ENCODE results near the gene SYT8.
A peak's percentile ranks its signal among the peaks of the same experiment; 100 is the strongest.
"Not testable (repeated sequence)": the region's sequence is repeated elsewhere in the genome, so short reads cannot be mapped to it uniquely, and the experiment has no call there.

Gene SYT8

DNA sequence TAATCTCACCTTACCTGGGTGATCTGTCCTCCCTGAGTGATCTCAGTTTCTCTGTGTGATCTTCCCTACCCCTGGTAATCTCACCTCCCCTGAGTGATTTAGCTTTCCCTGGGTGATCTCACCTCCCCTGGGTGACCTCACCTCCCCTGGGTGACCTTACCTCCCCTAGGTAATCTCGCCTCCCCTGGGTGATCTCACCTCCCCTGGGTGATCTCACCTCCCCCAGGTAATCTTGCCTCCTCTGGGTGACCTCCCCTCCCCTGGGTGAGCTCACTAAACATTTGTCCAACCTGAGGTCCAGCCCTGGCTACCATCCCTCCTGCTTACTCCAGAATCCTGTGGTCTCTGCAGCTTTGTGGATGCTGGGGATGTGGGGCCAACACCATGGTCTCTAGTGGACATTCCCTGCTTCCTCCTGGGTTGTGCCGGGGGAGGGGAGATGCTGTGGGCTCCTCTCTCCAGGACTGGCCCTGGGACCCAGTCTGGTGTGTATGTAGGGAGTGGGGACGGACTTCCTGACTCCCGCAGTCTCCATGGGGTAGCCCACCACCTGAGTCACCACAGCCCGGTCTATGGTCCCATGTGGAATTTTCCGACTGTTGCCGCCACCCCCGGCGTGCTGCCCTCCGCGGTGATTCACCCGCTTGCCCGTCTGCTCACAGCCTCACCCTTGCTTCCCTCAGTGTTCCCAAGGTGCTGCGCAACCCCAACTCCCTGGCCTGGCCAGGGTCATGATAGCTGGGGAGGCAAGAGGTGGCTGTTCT is 28.0 kb downstream of the SYT8 start:
- DNase-seq: no peak

DNA sequence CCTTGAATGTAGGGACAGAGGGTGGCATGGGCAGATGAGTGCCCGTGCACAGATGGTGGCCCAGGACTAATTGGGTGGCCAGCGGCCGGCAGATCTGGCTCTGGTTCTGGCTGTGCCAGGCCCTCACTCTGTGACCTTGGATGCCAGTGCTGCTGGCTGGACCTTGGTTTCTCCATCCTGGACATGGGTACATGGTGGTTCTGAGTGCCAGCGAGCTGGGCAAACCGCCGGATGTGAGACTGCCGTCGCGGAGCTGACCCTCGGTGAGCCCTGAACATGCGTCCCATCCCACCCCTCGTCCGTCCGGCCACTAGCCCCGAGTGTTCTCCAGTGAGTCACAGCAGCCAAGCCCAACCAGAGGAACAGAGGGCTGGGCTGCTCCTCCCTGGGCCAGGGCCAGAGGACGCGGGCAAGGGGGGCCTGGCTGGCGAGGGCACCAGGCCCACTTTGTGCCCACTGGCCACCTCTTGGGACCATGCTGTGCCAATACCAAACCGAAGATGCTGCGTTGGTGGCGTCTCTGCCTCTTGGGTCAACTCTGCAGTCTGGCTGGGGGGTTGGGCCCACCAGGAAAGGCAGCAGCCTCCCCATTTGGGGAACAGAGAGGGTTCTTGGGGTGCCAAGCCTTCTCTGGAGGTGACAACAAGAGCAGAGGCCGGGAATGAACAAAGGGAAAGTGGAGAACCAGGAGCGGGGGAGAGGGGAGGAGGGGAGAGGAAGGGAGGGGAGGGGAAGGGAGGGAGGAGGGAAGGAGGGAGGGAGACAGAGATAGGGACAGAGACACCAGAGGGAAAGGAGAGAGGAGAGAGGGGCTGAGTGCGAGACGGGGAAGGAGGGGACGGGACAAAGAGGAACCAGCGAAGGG is 28.8 kb downstream of the SYT8 start:
- peak; percentile 17 for DNase-seq

DNA sequence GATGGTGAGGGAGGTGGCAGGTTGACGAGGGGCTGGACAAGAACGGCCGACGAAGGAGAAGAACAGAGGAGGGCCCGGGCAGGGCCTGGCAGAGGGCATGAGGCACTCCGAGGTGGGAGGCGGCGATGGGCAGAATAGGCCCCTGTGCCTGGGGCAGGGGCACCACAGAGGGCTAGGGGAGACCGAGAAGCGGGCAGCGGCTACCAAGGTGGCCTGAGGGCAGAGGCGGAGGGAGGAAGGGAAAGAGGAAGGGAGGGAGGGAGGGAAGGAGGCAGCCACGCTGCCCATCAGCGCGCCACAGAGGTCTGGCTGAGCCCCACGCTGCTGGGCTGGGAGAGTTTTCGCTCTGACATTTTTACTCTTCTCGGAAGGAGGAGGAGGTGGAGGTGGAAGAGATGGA is 29.4 kb downstream of the SYT8 start:
- no peak for DNase-seq

DNA sequence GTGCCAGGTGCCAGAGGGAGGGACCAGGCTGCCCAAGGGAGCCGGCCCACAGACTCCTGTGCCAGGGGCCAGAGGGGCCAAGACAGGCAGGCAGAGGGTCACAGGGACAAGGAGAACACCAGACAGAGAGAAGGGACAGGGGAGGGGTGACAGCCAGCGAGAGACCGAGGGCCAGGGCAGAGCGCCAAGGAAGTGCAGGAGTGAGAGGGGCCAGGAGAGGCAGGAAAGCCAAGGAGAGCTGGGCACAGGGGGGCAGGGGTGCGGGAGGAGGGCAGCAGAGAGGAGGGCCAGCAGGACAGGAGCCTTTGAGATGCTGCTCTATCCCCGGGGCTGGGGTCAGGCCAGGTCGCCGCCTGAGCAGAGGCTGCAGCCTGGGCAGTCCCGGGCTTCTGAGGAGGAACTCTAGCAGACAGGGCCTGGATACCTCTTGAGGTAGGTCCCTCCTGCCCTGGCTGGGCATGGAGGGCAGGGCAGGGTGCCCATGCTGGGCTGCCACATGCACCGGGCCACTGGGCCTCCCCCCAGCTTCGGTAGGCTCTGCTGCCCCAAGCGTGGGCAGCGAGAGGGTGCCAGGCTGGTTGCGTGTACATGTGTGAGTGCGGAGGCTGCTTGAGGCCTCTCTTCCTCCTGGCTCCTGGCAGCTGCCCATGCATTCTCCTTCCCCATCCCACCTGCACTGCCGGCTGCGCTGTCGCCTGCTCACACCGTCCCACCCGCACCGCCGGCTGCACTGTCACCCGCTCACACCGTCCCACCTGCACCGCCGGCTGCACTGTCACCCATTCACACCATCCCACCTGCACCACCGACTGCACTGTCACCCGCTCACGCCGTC is 30.3 kb downstream of the SYT8 start:
- DNase-seq: no peak

DNA sequence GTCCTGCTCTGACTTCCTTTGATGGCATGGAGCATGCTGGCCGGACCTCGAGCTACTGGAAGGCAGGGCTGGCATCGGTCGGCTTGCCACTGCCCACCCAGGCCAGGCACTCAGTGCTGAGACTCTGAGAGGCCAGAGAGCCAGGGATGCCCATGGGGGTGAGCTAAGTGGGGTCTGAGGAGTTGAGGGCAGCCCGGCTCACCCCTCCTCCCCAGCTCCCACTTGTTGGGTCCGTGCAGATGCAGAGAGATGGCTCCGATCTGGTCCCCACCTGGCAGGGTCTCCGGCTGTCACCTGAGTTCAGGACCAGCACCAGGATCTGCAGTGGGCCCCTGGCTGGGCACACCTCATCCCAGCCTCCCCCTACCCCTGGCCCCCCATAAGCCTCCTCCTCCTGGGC is 31.4 kb downstream of the SYT8 start:
- no peak for DNase-seq

DNA sequence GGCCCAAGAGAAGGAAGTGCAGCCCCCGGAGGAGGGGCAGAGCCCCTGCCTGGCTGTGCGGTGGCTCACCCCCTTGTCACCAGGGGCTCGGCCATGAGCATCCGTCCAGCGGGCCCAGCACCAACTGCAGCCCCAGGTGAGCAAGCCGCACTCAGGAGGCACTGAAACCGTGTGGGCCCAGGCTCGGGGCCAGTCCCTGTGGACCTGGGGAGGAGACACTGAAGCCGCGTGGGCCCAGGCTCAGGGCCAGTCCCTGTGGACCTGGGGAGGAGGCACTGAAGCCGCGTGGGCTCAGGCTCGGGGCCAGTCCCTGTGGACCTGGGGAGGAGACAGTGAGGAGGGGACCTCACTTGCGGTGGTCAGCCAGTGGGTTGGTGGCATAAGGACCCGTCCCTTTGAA is 32.0 kb downstream of the SYT8 start:
- no peak for DNase-seq

DNA sequence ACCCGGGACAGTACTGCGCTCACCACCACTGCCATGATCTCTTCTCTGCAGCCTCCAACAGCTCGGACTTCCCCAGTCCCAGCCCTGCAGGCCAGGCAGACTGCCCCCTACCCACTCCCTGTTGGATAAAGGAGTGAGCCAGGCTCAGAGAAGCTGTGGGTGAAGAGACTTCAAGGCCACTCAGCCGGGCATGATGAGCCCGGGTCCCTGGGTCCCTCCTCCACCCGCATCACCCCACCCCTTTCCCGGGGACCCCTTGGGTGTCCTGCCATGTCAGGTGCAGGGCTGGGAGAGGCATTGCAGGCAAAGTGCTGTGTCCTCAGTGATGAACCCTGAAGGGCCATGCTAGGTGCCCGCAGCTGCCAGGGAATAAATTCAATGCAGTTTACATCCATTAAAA is 32.6 kb downstream of the SYT8 start:
- no peak for DNase-seq

DNA sequence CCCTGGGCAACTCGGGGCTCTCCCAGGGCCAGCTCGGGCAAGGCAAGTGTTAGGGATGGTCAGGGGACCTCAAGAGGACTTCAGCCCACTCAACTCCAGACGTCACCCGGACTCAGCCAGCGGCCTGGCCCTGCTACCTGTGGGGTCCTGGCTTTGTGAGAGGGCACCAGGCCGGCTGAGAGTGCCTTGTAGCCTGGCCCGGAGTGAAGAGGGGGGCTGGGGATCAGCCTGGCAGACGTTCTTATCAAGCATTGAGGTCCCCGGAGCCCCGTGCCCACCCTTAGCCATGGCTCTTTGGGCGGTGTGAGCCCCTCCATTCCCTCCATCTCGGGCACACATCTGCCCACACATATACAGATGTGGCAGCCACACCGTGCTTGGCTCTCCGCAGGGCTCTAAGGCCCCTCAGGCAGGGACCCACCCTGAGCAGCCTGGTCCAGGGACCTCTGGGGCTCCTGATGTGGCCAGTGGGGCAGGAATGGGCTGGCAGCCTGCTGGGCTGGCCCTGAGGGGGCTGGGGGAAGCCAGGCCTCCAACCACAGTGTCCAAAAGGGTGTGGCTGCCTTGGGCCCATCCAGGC is 33.4 kb downstream of the SYT8 start:
- no peak for DNase-seq

DNA sequence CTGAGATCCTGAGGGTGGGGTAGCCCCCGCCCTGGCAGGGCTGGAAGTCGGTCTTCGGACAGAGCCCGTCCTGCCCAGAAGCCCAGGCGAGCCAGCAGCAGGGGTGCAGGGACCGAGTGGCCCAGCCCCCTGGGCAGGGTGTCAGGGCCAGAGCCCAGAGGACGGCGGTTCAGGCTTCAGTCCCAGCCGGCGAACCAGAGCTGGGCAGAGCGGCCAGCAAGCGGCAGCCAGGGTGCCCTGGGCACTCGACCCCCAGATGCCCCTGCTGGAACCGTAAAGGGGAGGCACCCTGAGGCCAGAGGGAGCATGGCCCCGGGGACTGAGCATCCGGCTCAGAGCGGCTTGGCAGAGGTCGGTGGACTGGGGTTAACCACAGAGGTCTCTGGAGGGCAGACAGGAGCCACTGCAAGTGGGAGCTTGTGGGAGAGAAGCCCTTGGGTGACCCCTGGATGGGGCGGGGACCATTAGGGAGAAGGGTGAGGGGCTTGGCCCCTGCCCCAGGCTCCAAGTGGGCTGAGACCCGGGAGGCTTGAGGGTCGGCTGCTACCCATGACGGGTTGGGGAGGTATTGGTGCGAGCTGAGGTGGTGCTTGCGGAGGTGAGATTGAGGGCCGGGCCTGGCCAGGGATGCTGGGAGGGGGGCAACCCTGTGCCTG is 34.0 kb downstream of the SYT8 start:
- DNase-seq: no peak

DNA sequence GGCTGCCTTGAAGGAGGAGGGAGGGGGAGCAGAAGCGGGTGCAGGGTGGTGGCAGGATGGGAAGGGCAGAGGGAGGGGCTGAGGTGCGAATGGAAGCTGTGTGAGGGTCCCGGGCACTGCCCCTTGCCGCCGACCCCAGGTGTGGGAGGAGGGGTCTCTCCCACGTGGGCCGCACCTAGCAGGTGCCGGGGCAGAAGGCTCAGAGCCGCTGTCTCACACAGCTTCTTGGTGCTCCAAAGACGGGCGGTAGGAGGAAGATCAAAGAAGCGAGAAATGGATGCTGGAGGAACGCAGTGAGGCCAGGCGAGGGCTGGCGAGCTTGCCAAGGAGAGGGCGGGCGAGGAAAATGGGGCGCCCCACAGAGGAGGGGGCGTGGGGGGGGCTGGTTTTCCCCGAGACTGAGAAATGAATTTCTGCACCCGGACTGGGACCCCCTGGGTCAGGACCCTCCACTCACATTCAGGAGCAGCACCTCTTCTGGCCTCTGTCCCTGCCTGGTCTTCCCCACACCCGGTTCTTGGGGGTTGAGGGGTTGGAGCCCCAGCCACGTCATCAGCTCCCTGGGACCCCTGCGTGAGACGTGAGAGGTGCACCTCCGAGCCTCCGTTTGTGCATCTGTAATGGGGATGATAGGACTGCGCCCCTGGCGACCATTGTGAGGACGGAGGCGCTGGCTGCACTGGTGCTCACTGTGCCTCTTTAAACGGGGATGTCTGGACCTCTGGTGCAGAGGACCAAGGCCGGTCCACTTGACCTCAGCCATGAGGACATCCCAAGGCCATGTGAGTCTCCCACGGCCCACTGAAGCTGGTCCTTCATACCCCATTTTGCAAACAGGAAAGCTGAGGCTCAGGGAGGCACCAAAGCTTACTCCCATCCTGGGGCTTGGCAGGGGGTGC is 34.9 kb downstream of the SYT8 start:
- no peak for DNase-seq

DNA sequence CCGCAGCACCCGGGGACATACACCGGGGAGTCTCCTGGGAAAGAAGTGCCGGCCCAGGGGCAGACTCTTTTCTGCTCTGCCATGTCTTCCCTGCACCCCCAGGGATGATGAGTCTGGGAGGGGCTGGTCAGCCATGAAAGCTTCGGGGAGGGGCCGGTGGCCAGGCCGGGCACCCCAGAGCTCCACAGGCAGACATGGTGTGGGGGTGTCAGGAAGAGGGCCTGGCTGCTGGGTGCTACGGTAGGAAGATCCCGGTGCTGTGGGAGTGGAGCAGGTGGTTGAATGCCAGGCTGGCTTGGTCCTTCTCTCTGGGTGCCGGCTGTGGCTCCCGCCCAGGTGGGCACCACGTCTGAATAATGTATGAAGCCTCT is 35.5 kb downstream of the SYT8 start:
- DNase-seq: no peak

DNA sequence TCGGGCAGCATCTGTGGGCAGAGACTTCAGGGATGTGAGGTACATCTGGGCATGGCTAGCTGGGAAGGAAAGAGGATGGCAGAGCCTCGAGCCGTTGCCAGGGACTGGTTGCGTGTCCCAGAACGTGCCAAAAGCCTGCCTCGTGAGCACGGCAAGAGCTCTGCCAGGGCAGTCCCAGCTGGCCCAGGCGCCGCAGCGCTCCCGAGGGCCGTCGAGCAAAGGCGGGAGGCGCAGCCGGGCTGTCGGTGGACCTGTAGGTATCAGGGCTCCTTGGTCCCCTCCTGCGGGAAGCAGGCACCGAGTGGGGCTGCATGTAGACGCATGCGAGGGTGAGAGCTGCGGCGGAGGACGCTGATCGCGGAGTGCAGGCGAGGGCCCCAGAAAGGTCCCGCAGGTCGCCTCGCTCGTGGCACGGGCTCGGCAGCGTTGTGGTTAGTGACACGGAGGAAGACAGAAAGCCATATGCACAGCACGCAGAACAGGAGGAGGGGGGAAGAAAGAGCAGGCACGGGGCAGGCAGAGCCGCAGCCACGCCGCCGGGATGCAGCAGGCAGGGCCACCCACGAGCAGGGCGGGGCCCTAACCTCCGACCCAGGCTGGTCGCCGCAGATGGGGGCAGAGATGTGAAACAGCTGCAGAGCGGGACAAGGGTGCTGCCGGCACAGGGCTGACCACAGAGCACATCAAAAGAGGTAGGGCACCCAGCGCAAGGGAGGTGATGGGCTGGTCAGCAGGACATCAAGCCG is 36.1 kb downstream of the SYT8 start:
- DNase-seq: no peak

DNA sequence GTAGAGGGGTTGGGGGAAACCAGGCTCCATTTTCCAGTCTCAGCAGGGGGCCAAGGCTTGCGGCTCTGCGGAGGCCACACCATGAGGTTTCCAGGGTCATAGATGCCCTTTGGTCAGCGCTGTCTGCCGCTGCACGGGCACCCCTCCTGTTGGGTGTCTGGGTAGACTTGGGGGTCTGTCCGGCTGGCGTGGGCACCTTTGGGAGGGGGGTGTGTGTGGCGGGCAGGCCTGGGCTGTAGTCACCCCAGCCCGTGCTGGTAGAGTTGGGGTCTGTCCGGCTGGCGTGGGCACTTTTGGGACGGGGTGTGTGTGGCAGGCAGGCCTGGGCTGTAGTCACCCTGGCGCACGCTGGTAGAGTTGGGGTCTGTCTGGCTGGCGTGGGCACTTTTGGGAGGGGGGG is 36.7 kb downstream of the SYT8 start:
- no peak for DNase-seq

DNA sequence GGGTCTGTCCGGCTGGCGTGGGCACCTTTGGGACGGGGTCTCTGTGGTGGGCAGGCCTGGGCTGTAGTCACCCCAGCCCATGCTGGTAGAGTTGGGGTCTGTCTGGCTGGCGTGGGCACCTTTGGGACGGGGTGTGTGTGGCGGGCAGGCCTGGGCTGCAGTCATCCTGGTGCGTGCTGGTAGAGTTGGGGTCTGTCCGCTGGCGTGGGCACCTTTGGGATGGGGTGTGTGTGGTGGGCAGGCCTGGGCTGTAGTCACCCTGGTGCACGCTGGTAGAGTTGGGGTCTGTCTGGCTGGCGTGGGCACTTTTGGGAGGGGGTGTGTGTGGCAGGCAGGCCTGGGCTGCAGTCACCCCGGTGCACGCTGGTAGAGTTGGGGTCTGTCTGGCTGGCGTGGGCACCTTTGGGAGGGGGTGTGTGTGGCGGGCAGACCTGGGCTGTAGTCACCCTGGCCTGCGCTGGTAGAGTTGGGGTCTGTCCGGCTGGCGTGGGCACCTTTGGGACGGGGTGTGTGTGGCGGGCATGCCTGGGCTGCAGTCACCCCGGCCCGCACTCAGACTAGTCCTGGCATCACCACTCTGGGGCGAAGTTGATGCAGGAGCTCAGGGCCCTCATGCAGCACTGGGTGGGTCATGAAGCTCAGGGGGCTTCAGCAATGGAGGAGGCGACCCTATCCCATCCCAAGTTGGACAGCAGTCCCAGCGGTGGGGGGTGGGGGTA is 37.6 kb downstream of the SYT8 start:
- no peak for DNase-seq

DNA sequence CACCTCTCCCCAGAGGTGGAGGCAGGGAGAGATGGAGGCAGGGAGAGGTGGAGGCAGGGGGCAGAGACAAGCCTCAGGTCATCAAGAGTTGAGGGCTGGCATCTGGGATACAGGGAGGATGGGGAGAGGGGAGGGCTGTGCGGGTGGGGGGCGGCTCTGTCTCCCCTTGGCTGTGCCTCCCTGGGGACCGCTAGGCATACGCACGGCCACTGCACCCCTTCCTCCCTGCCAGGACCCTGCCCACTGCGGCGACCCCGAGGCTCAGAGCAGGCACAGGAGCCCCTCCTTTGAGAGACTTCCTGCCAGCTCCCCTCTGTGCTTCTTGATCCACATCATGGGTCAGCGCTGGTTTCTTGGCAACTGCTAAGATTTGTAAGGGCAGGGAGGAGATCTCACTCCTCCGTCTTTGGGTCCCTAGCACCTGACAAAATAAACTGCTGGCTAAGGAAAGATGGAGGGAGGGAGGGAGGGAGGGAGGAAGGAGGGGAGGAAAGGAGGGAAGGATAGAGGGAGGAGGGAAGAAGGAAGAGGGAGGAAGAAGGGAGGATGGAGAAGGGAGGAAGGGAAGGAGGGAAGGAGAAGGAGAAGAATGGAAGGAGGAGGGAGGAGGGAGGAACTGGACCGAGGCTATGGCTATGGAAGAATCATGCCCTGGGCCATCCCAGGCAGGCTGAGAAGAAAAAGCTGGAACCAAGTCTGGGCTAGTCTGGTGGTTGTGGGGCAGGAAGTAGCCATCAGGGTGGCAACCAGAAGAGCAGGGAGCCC is 38.4 kb downstream of the SYT8 start:
- no peak for DNase-seq

DNA sequence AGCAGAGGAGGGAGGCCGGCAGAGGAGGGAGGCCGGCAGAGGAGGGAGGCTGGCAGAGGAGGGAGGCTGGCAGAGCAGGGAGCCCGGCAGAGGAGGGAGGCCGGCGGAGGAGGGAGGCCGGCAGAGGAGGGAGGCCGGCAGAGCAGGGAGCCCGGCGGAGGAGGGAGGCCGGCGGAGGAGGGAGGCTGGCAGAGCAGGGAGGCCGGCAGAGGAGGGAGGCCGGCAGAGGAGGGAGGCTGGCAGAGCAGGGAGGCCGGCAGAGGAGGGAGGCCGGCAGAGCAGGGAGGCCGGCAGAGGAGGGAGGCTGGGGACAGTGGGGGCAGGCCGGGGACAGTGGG is 39.0 kb downstream of the SYT8 start:
- not testable (repeated sequence) for DNase-seq

DNA sequence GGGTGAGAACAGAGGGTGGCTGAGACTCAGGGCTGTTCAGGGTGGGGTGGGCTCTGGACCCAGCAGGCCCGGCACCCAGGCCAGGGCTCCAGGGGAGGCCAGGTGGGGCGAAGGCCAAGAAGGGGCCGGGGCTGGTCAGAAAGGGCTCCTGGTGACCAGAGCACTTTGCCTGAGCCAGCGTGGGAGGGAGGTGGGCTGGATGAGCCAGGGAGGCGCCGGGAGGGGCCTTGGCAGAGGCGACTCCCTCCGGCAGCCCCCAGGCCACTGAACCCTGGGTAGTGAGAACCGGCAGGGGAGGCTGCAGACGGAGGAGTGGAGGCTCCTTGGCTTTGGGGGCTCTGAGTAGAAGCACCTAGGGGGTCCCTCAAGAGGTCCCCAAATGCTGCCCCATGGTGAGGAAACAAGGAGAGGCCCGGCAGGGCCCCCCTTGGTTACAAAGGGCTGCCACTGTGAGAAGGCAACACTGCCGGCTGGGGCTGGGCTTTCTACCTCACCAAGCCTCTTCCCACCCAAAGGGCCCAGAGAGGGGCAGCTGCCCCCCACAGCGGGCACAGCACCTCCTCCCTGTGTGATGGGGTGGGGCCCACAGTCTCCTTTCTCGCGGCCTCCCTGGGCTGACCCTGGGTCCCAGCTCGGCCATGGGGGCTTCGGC is 39.8 kb downstream of the SYT8 start:
- DNase-seq: not testable (repeated sequence)

DNA sequence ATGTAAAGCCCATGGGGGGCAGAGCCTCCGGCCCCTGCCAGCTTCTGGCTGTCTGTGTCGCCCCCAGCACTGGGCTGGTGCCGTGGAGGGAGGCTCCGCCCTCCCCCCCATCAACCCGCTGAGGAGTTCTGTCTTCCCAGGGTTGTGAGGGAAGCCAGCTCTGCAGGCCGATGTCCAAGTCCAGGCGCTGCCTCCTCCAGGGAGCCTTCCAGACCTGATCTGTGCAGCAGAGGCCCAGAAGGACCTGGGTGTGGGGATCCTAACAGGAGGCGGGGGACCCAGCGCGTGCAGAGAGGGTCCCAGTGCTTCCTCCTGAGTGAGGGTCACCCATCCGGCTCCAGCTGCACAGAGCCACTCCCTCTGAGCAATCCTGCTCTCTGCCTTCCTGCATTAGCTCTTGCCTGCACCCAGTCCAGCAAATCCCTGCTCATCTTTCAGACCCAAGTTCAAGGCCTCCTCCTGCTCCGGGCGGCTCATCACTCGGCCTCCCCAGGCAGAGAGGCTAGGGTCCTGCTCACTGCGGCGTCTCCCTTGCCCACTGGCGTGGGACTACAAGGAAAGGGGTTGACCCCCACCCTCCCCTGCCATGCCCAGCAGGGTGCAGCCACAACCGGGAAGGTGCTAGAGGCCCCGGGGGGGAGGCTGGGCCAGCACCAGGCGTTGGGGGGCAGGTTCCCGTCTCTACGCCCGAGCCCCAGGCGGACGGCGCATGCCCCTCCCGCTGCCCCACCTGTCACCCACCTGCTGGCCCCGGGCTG is 40.5 kb downstream of the SYT8 start:
- DNase-seq: no peak
